GM19455 (cell line): ENCODE data around the gene PFKM.

Source experiments
- ATAC-seq: cut with Tn5 transposase; IDR thresholded peaks from one replicate; pipeline ENCODE4 v1.9.1; 2021; ENCODE audit not compliant: unreplicated experiment

The PFKM gene

DNA sequence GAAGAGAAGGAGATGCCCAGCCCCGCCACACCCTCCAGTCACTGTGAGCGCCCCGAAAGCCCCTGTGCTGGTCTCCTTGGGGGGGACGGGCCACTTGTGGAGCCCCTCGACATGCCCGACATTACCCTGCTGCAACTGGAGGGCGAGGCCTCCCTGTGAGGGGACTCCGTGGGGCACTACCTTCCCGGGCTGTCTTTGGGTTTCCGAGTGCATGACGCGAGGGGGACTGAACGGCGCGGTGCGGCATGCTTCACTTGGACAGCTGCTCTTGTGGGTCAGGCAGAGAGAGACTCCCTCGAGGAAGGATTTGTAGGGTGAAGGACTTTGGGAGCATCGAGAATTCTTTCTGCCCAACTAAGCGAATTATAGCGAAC is 65.4 kb downstream of the PFKM start:
- ATAC-seq, result no peak

- no peak for ATAC-seq
These were observed 66.2 kb downstream of the PFKM start for GRCh38 chr12:48185181-48185919.

DNA sequence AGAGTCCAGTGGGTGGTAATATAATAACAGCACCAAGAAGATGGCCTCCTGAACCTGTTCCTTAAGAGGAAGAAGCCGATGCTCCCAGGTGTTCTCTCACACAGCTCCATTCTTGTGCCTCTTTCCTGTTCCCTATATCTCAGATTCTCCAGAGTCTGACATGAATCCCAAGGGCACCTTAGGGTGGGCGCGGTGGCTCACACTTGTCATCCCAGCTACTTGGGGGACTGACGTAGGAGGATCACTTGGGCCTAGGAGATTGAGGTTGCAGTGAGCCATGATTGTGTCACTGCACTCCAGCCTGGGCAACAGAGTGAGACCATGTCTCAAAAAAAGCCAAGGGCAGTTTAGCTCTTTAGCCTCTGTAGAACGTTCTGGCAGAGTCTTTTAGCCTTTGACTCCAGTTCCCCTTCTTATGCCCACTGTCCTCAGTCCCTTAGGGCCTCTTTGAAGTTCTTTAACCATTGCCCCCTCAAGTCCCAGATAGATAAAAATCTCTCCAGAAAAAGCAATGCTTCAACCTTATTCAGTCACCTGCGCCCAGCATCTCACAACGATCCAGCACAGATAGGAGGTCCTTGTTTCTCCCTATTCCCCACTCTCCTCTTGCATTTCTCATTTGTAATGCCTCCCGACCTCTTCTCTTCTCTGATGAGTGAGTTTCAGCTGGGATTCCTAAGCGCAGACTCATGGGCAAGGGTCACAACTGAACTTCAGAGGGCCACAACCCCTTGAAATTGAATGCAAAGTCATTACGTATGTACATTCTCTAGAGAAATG is 68.9 kb downstream of the PFKM start:
- ATAC-seq, result no peak

DNA sequence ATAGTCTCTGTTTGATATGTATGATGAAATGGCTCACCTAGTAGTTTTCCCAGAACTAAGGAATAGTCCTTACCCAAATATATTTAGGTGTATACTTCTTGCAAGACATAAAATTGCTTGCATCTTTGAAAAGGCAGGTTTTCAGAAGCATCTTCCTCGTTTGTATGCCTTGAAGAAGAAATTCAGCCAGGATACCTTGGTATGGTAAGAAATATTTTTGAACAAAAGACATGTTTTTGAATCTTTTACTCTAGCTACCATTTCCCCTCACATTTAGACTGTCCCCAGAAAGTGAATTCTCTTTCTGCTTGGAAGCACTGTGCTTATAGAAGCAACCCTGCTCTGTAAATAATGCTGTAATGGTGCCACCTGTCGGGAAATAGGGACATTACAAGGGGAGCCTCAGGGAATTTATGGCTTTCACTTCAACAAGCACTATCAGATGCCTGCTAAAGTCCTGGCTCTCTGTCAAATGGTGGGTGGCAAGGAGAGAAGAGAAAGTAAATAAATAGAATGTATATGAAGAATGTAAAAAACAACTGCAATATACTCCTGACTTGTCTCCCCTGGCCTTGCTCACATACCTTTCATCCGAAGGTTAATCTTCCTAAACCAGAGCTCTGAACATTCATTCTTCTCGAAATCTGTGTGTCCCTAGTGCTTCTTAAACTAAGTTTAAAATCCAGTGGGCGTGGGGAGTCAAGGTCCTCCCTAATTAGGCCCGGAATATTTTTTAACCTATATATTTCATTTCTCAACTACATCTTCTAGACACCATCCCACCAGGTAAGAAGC is 70.4 kb downstream of the PFKM start:
- ATAC-seq, result no peak

- no peak for ATAC-seq
These were observed 71.9 kb downstream of the PFKM start for GRCh38 chr12:48191096-48191495.

GRCh38 chr12:48192861-48193260 is 73.7 kb downstream of the PFKM start:
- ATAC-seq, result no peak

- no peak for ATAC-seq
These were observed 74.5 kb downstream of the PFKM start for GRCh38 chr12:48193623-48194022.

DNA sequence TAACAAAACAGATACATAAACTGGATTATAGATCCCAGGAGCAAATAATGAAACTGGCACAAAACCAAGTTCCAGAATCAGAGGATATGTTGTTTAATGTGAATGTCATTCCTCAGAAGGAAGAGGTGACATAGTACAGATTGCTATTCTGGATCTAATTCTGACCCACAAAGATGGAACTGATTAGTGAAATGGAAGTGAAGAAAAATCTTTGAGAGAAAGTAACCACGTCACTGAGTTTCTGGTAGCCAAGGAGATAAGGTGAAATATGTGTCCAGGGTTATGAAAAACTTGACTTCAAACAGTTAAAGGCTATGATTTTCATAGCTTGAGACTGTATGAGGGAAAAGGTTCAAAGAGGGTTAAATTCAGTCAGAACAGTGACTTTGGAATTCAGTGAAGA is 75.6 kb downstream of the PFKM start:
- ATAC-seq, result no peak
